WTC11 (cell line): ENCODE results near the gene STPG3.

Source experiments
- CBFB ChIP-seq: sonication (generic); formaldehyde crosslinking; IDR thresholded peaks from 2 replicates; pipeline ENCODE4 v1.8.1; 2022; ENCODE audit warnings: mild to moderate bottlenecking, low read depth, missing genetic modification reagents
- MXD4 ChIP-seq: fragments of 250-450 bp; sonication (Bioruptor Pico); IDR thresholded peaks from 2 replicates; pipeline ENCODE4 v1.8.0; 2021; ENCODE audit warnings: mild to moderate bottlenecking, moderate library complexity, borderline replicate concordance
- ZNF138 ChIP-seq: sonication (generic); formaldehyde crosslinking; conservative IDR thresholded peaks from 2 replicates; pipeline ENCODE4 v1.8.1; 2022; ENCODE audit warnings: mild to moderate bottlenecking, moderate library complexity, missing genetic modification reagents
- ZNF396 ChIP-seq: fragments of 250-450 bp; sonication (Bioruptor Pico); IDR thresholded peaks from 2 replicates; pipeline ENCODE4 v1.8.0; 2021; ENCODE audit warnings: mild to moderate bottlenecking, moderate library complexity, borderline replicate concordance
- TF ChIP-seq, protein P1 (sequence below): fragments of 200-600 bp; IDR thresholded peaks from 2 replicates; pipeline ENCODE4 v1.8.0; 2022; ENCODE audit warnings: antibody characterized with exemption
- TF ChIP-seq, protein P2 (sequence below): sonication (generic); formaldehyde crosslinking; conservative IDR thresholded peaks from 2 replicates; pipeline ENCODE4 v1.8.1; 2022; ENCODE audit warnings: mild to moderate bottlenecking, missing genetic modification reagents

DNA sequence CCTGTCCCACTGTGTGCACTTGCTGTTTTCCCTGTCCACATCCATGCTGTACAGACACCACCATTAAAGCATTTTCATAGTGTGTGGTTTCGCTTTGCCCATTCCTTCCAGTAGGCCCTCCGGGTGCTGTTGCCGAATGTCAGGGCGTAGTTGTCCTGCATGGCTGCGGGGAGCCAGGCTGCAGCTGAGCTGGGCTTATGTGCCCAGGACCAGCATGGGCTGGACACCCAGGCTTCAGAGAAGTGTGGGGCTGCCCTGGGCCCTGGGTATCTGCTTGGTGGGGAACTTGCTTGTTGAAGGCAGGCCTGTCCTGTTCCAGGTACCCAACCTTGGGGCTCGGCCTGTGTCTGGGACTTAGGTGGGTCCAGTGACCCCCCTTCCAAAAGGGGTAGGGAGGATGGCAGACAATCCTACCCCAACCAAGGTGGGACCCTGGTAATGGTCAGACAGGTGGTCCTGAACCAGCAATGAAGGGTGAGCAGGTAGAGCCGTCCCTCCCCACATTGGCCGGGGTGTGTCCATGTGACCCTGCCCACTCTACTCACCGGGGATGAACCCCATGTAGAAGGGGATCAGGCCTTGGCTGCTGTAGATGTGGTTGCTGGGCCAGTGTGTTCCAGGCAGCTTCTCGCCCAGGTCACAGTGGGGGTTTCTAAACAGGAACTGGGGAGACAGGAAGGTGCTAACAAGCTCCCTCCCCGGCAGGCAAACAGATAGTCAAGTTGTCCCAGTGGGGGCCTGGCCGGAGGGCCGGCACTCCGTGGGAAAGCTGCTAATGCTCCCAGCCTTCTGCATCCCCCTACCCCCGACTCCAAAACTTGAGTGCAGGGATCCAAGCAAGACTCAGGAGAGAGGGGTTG is 7.2 kb upstream of the STPG3 start:
- TF ChIP-seq ZNF138 (no peak), MXD4 (CRISPR knock-in tag) (no peak), CBFB (CRISPR knock-in tag) (no peak), ZNF396 (CRISPR knock-in tag) (no peak)
- TF ChIP-seq, protein P1, sequence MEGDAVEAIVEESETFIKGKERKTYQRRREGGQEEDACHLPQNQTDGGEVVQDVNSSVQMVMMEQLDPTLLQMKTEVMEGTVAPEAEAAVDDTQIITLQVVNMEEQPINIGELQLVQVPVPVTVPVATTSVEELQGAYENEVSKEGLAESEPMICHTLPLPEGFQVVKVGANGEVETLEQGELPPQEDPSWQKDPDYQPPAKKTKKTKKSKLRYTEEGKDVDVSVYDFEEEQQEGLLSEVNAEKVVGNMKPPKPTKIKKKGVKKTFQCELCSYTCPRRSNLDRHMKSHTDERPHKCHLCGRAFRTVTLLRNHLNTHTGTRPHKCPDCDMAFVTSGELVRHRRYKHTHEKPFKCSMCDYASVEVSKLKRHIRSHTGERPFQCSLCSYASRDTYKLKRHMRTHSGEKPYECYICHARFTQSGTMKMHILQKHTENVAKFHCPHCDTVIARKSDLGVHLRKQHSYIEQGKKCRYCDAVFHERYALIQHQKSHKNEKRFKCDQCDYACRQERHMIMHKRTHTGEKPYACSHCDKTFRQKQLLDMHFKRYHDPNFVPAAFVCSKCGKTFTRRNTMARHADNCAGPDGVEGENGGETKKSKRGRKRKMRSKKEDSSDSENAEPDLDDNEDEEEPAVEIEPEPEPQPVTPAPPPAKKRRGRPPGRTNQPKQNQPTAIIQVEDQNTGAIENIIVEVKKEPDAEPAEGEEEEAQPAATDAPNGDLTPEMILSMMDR, result no peak
- TF ChIP-seq, protein P2, sequence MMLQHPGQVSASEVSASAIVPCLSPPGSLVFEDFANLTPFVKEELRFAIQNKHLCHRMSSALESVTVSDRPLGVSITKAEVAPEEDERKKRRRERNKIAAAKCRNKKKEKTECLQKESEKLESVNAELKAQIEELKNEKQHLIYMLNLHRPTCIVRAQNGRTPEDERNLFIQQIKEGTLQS (CRISPR knock-in tag), result no peak
